Right lobe of liver (tissue), 4 donors: ENCODE results near the gene CDHR3.

Source experiments
- CTCF ChIP-seq, 4 donors: fragments of 200-600 bp in 3 of 4; fragments of 450-650 bp in 1 of 4; IDR thresholded peaks; one replicate each; pipeline versions ENCODE4 v1.5.1 to v1.8.0; 2016 to 2022; ENCODE audit warnings: antibody characterized with exemption in 4 of 4, mild to moderate bottlenecking in 2 of 4
- POLR2A ChIP-seq: fragments of 450-650 bp; IDR thresholded peaks from one replicate; pipeline ENCODE4 v1.6.1; 2017; ENCODE audit warnings: antibody characterized with exemption, mild to moderate bottlenecking
- donor health status: DM: no; HTN: no; CAD: no.
- donor health status: DM: no; HTN: no; CAD: no.
- donor health status: DM: no; HTN: yes; CAD: no.

- TF ChIP-seq CTCF (IDR thresholded peaks at IDR 0.05), result no peak
- no peak for TF ChIP-seq POLR2A
Measured at GRCh38 chr7:106061301-106061979, 98.4 kb downstream of the CDHR3 start.
